HG03457 (cell line): Measurements from ENCODE around the gene RBMS2.

ENCODE experiments used
- ATAC-seq: cut with Tn5 transposase; IDR thresholded peaks from one replicate; pipeline ENCODE4 v1.9.1; 2021; ENCODE audit warnings: moderate number of reproducible peaks; ENCODE audit not compliant: unreplicated experiment

RBMS2 gene

GRCh38 chr12:56578983-56579546 is 57.4 kb downstream of the RBMS2 start:
- ATAC-seq: no peak

GRCh38 chr12:56581418-56582145 is 60.0 kb downstream of the RBMS2 start:
- ATAC-seq: no peak

DNA sequence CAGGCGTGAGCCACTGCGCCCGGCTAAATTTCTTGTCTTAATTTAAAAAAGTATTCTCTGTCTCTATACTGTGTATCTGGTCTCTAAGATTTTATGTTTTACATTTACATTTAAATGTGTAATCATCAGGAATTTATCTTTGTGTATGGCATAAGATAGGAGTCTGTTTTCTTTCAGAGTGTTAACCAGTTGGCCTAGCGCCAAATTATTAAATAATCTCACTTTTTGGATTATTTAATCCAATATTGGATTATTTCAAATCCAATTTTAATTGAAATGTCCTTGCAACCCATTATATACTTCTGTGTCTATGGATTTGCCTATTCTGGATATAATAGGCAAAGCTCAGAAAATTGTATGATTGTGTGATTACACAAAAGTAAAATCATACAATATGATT is 63.5 kb downstream of the RBMS2 start:
- ATAC-seq: no peak

GRCh38 chr12:56589783-56590182 is 68.2 kb downstream of the RBMS2 start:
- ATAC-seq: no peak

DNA sequence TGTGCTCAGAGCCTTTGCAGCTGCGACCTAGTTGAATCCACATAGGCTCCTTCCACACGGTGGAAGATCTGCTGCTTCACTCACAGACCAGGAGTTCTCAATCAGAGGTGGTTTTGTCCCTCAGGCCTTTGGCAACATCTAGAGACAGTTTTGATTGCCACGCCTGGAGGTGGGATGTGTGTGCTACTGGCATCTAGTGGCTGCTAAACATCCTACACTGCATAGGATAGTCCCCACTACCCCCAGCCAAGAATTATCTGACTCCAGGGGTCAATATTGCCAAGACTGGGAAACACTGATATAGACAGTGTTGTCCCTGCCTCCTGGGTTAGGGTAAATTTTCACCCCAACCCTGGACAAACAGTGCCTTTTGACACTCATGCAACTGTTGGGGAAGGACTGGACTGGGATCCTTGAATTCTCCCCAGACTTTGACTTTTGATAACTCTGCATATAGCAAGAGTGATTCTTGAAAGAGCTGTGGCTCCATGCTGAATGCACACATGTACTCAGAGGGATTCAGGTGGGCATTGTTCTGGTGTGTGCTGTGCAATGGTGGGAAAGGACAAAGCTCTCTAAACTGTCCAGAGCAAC is 68.7 kb downstream of the RBMS2 start:
- ATAC-seq: no peak

- ATAC-seq: no peak
These were observed 69.5 kb downstream of the RBMS2 start for GRCh38 chr12:56591126-56591525.

DNA sequence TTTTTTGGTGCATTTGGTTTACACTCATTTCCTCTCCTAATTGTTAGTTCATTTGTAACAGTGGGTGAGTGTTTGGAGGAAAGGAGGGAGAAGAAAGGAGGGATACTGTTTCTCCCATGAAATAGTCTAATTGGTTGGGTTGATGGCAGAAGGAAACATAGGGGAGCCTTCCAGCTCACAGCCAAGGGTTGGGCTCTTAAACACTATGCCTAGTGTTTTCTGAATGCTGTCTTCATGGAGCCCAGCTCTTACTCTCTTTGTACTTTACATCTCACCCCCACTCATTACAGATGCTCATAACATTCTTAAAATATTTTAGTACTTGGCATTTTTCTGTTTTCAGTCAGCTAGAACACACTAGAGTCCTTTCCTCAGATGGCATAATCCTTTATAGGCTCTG is 70.3 kb downstream of the RBMS2 start:
- no peak for ATAC-seq

DNA sequence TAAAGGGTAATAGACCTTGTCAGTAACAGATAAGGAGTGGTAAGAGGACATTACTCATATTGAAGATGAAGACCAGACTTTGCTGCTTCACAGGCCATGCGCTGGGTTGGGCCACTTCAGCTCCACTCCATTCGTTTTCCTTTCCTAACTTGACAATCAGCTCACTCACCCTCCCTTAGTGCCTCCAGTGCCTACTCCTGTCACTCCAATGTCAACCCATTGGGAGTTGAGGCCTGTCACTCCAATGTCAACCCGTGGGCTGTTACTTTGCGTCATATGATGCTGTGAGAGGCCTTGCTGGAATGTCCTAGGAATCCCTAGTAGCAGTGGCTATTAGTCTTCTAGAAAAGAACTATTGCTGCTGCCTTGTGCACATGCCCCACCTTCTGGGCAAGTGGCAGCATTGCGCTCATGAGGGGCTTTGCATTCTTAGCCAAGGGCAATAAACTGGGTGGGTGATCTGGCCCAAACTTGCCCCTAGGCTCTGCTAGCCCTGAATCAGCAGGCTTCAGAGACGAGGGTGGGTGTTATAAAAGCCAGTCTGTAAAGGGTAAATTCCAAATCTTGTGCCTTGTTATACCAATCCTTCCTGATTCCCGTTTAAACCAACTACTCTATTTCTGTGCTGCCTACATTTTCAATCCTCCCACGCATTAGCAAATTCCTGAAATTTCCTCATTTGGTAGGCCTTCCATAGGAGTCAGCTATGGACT is 72.4 kb downstream of the RBMS2 start:
- no peak for ATAC-seq

DNA sequence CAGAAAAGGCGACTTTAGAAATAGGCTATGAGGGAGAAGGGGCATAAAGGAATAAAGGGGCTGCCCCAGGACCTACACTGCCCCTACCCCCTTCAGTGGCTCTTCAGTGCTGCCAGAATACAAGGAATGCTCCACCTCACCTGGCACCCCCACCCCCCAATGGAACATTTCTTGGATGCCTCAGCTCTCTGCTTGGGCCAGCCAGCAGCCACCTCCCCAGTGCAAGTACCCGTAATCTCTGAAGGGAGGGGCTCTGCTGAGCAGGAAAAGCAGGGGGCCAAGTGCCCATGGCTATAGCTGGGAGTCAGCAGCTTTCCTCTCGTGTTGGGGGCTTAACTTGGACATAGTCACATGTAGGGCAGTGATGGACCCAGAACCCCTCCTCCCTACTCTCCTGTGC is 75.2 kb downstream of the RBMS2 start:
- no peak for ATAC-seq

- no peak for ATAC-seq
These were observed 77.4 kb downstream of the RBMS2 start for GRCh38 chr12:56599041-56599440.

DNA sequence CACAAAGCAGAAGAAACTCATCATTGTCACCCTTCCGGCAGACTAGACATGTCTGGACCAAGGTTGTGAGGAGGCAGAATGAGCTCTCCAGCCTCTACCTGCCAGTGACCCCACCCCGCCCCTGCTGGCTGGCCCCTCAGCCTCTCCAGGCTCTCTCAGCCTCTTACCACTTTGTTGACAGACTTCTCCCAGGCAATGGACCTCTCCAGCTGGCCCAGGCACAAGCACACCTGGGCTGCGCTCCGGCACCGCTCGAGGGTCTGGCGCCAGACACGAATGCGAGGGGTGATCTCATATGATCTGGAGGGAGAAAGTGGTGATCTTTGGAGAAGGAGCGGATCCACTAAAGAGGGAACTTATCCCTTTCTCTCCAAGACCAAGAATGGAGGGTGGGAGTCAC is 78.2 kb downstream of the RBMS2 start:
- ATAC-seq: no peak

DNA sequence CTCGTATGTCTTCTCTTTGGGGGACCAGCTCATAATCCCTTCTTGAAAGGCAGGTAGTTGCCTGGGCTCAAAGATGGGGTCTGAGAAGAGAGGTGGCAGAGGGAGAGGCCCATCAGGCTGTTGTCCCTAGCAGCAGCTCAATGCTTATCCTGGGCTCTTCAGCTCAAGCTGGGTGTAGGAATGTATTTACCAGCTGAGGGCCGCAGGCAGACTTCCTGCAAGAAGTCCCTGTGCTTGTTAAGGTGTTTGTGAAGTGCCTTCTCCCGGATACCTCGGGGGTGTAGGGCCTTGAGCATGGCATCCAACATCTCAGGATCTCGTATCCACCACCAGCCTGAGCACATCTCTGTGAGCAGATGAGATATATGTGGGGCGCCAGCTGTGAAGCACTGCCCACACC is 79.1 kb downstream of the RBMS2 start:
- ATAC-seq: no peak

GRCh38 chr12:56601503-56601902 is 79.9 kb downstream of the RBMS2 start:
- ATAC-seq: no peak

DNA sequence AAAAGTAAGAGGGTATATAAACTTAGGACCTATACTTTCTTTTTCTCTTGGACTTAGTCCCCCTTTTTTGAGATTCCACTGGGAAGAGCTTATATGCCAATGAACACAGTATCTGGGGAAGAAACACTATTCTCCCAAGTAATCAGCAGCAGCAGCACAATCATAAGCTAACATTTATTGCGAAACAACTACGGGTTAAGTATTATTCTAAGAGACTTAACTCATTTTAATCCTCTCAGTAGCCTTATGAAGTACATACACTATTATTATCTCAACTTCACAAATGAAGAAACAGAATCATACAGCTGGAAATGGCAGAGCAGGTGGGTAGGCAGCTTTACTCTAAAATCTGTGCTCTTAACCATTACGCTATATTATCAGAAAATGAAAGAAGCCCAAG is 80.6 kb downstream of the RBMS2 start:
- no peak for ATAC-seq

DNA sequence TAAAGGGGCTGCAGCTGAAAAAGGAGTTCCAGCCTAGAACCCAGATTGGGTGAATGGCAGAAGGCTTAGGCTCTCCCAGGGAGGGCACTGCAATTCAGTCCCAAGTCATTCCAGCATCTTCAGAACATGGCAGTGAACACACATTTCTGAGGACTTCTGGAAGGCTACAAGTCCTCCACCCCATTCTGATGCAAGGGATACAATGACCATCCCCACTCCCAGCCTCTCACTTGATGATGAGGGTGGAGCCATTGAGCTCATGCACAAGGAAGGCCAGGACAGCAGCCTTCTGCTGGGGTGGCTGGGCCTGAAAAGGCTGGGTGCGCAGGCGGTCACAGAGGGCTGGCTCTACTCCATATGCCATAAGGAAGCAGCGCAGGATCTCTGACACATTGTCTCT is 82.7 kb downstream of the RBMS2 start:
- no peak for ATAC-seq

GRCh38 chr12:56614627-56615026 is 93.0 kb downstream of the RBMS2 start:
- ATAC-seq: no peak

DNA sequence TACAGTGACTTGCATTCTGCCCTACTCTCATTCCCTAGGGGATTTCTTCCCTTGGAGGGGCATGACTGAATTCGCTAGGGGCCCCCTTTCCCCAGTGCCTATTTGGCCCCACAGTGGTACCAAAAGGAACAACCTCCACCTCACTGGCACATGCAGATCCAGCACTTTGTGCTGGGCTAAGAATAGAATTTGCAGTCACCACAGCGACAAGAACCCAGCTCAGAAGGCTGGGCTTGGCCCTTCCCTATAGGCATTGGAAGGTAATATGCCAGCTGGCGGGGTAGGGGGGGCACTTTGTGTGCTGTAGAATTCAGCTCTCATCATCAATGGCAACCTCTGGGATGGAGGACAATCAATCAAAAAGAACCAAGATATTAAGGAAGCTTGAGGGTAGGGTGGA is 94.6 kb downstream of the RBMS2 start:
- no peak for ATAC-seq

GRCh38 chr12:56616925-56617324 is 95.3 kb downstream of the RBMS2 start:
- ATAC-seq: no peak

- ATAC-seq: no peak
These were observed 100.9 kb downstream of the RBMS2 start for GRCh38 chr12:56622535-56622934.

- no peak for ATAC-seq
These were observed 105.1 kb downstream of the RBMS2 start for GRCh38 chr12:56626701-56627100.

GRCh38 chr12:56628671-56629458 is 107.2 kb downstream of the RBMS2 start:
- no peak for ATAC-seq
